Epithelial cell of proximal tubule (primary cell): Measurements from ENCODE around the gene PSEN2. TPM values are rescaled to one million over a fixed set of nuclear protein-coding genes. Genes with fewer than 3 reads are reported as not detected.
"Not testable (repeated sequence)": the region's sequence is repeated elsewhere in the genome, so short reads cannot be mapped to it uniquely, and the experiment has no call there.

Source experiments
- DNase-seq: peaks from one replicate; pipeline ENCODE4 v3.0.0-alpha.2; 2011; ENCODE audit warnings: low read depth
- H3K4me3 ChIP-seq: 2 replicates; pipeline ENCODE4 v1.5.1; 2011; ENCODE audit warnings: low read depth, mild to moderate bottlenecking, low read length
- CTCF ChIP-seq: conservative IDR thresholded peaks from 2 replicates; pipeline ENCODE4 v1.5.1; 2012; ENCODE audit warnings: low read depth, mild to moderate bottlenecking, low read length
- total RNA-seq: library from RNA; depleted of rRNA; stranded (reverse); fragments of >200 nt; gene quantifications from 2 replicates; pipeline ENCODE4 v1.2.3, GENCODE V29; 2015

The PSEN2 gene
- total RNA-seq, 1 donor from 2014 or later = 26.6 TPM

- no peak overlapping the region for H3K4me3 ChIP-seq
- no peak for TF ChIP-seq CTCF
- DNase-seq = no peak
These were observed 32.0 kb upstream of the PSEN2 start for GRCh38 chr1:226838456-226838855.

GRCh38 chr1:226845624-226846023, 24.8 kb upstream of the PSEN2 start:
- no peak for DNase-seq
- TF ChIP-seq CTCF = no peak
- H3K4me3 ChIP-seq = no peak overlapping the region

GRCh38 chr1:226846786-226847185, 23.6 kb upstream of the PSEN2 start:
- no peak for DNase-seq
- no peak overlapping the region for H3K4me3 ChIP-seq
- TF ChIP-seq CTCF = no peak

- not testable (repeated sequence) for H3K4me3 ChIP-seq, DNase-seq
These were observed 15.9 kb upstream of the PSEN2 start for GRCh38 chr1:226854548-226854947.

GRCh38 chr1:226862890-226863289, 7.5 kb upstream of the PSEN2 start:
- no peak for DNase-seq

GRCh38 chr1:226863446-226863845, 7.0 kb upstream of the PSEN2 start:
- no peak for TF ChIP-seq CTCF
- no peak overlapping the region for H3K4me3 ChIP-seq
- peak; percentile 25 for DNase-seq

More at GRCh38 chr1:226862890-226863289, 7.5 kb upstream of the PSEN2 start:
- H3K4me3 ChIP-seq = no peak overlapping the region
- no peak for TF ChIP-seq CTCF

GRCh38 chr1:226864311-226864710, 6.1 kb upstream of the PSEN2 start:
- DNase-seq = no peak
- no peak overlapping the region for H3K4me3 ChIP-seq
- no peak for TF ChIP-seq CTCF

GRCh38 chr1:226865590-226865989, 4.8 kb upstream of the PSEN2 start:
- TF ChIP-seq CTCF = no peak
- DNase-seq = no peak

More at GRCh38 chr1:226865590-226865989, 4.8 kb upstream of the PSEN2 start:
- H3K4me3 ChIP-seq = no peak overlapping the region
